OCI-M1 (cell line): ENCODE results near the gene ARFGAP1.
A peak's percentile ranks its signal among the peaks of the same experiment; 100 is the strongest.

Source experiments
- DNase-seq: peaks from one replicate; lab custom pipeline; 2025; lab: John Stamatoyannopoulos, UW

Gene ARFGAP1

GRCh38 chr20:63260521-63260920, 12.1 kb upstream of the ARFGAP1 start:
- DNase-seq: no peak

- no peak for DNase-seq
Observed at GRCh38 chr20:63261060-63261794, 11.4 kb upstream of the ARFGAP1 start.

- no peak for DNase-seq
Observed at GRCh38 chr20:63261795-63262528, 10.7 kb upstream of the ARFGAP1 start.

GRCh38 chr20:63262836-63263235, 9.8 kb upstream of the ARFGAP1 start:
- DNase-seq: no peak

GRCh38 chr20:63264000-63264399, 8.6 kb upstream of the ARFGAP1 start:
- DNase-seq: peak; percentile 15

- DNase-seq: no peak
Observed at GRCh38 chr20:63264519-63264918, 8.1 kb upstream of the ARFGAP1 start.

- no peak for DNase-seq
Observed at GRCh38 chr20:63265891-63266515, 6.6 kb upstream of the ARFGAP1 start.

GRCh38 chr20:63267691-63268090, 4.9 kb upstream of the ARFGAP1 start:
- DNase-seq: no peak

- no peak for DNase-seq
Observed at GRCh38 chr20:63268256-63268655, 4.4 kb upstream of the ARFGAP1 start.

- DNase-seq: no peak
Observed at GRCh38 chr20:63268671-63269439, 3.8 kb upstream of the ARFGAP1 start.

GRCh38 chr20:63269724-63270123, 2.9 kb upstream of the ARFGAP1 start:
- no peak for DNase-seq

- no peak for DNase-seq
Observed at GRCh38 chr20:63270606-63271325, 1.8 kb upstream of the ARFGAP1 start.

GRCh38 chr20:63273059-63273579, 506 bp downstream of the ARFGAP1 start:
- no peak for DNase-seq

- DNase-seq: peak; percentile 44
Observed at GRCh38 chr20:63273635-63274380, 1.2 kb downstream of the ARFGAP1 start.

- no peak for DNase-seq
Observed at GRCh38 chr20:63274381-63275228, 2.0 kb downstream of the ARFGAP1 start.

- no peak for DNase-seq
Observed at GRCh38 chr20:63275825-63276224, 3.2 kb downstream of the ARFGAP1 start.

- DNase-seq: no peak
Observed at GRCh38 chr20:63276956-63277355, 4.3 kb downstream of the ARFGAP1 start.

GRCh38 chr20:63277466-63278272, 5.1 kb downstream of the ARFGAP1 start:
- DNase-seq: no peak

- DNase-seq: no peak
Observed at GRCh38 chr20:63278661-63279060, 6.0 kb downstream of the ARFGAP1 start.
